HG03139 (cell line): ENCODE results near the gene MMP19.
"Not testable (repeated sequence)": the region's sequence is repeated elsewhere in the genome, so short reads cannot be mapped to it uniquely, and the experiment has no call there.

ENCODE experiments used
- ATAC-seq: cut with Tn5 transposase; IDR thresholded peaks from one replicate; pipeline ENCODE4 v1.9.1; 2021; ENCODE audit not compliant: unreplicated experiment

MMP19 gene

GRCh38 chr12:55842681-55843429 is at the start of gene MMP19:
Gene MMP19 (minus strand): TSS chr12:55842936. CDS start chr12:55842830, 106 bp downstream.
- ATAC-seq = no peak

GRCh38 chr12:55891310-55891709 is 48.6 kb upstream of the MMP19 start:
- no peak for ATAC-seq

- ATAC-seq = no peak
These were observed 42.4 kb upstream of the MMP19 start for GRCh38 chr12:55885113-55885512.

GRCh38 chr12:55877824-55878223 is 35.1 kb upstream of the MMP19 start:
- no peak for ATAC-seq

GRCh38 chr12:55875704-55876467 is 33.1 kb upstream of the MMP19 start:
- no peak for ATAC-seq

- ATAC-seq = no peak
These were observed 31.7 kb upstream of the MMP19 start for GRCh38 chr12:55874443-55874842.

GRCh38 chr12:55866454-55867004 is 23.8 kb upstream of the MMP19 start:
- not testable (repeated sequence) for ATAC-seq

- no peak for ATAC-seq
These were observed 22.6 kb upstream of the MMP19 start for GRCh38 chr12:55865327-55865726.

- ATAC-seq = not testable (repeated sequence)
These were observed 20.2 kb upstream of the MMP19 start for GRCh38 chr12:55862931-55863330.

GRCh38 chr12:55862286-55862685 is 19.6 kb upstream of the MMP19 start:
- ATAC-seq = no peak

- ATAC-seq = no peak
These were observed 19.1 kb upstream of the MMP19 start for GRCh38 chr12:55861871-55862270.

- no peak for ATAC-seq
These were observed 18.7 kb upstream of the MMP19 start for GRCh38 chr12:55861396-55861795.

- no peak for ATAC-seq
These were observed 10.0 kb upstream of the MMP19 start for GRCh38 chr12:55852740-55853139.

- ATAC-seq = no peak
These were observed 8.2 kb upstream of the MMP19 start for GRCh38 chr12:55850893-55851292.

- ATAC-seq = no peak
These were observed 7.7 kb upstream of the MMP19 start for GRCh38 chr12:55850401-55850800.

GRCh38 chr12:55849616-55850343 is 7.0 kb upstream of the MMP19 start:
- no peak for ATAC-seq

- ATAC-seq = no peak
These were observed 5.0 kb upstream of the MMP19 start for GRCh38 chr12:55847603-55848291.

GRCh38 chr12:55847033-55847432 is 4.3 kb upstream of the MMP19 start:
- ATAC-seq = no peak

- no peak for ATAC-seq
These were observed 3.2 kb upstream of the MMP19 start for GRCh38 chr12:55845785-55846496.

GRCh38 chr12:55845361-55845760 is 2.6 kb upstream of the MMP19 start:
- ATAC-seq = no peak
